AG09319 (cell line): ENCODE data around the gene MRPL28.
"Not testable (repeated sequence)": the region's sequence is repeated elsewhere in the genome, so short reads cannot be mapped to it uniquely, and the experiment has no call there.

Experiments used
- DNase-seq: peaks from one replicate; pipeline ENCODE4 v3.0.0-alpha.2; 2010; ENCODE audit warnings: low read depth; ENCODE audit errors: extremely low read depth
- CTCF ChIP-seq: IDR thresholded peaks from 2 replicates; pipeline ENCODE4 v1.5.1; 2011; ENCODE audit warnings: low read depth, mild to moderate bottlenecking, inconsistent platforms, low read length, moderate library complexity

Gene MRPL28

GRCh38 chr16:363766-364490, 6.4 kb downstream of the MRPL28 start:
- TF ChIP-seq CTCF = no peak
- DNase-seq = no peak

- no peak for DNase-seq
- TF ChIP-seq CTCF = no peak
Measured at GRCh38 chr16:363110-363765, 7.1 kb downstream of the MRPL28 start.

- DNase-seq = not testable (repeated sequence)
Measured at GRCh38 chr16:362702-362999, 7.7 kb downstream of the MRPL28 start.

GRCh38 chr16:361872-362701, 8.3 kb downstream of the MRPL28 start:
- TF ChIP-seq CTCF = peak; percentile 79
- DNase-seq = peak; percentile 34

GRCh38 chr16:361341-361871, 8.9 kb downstream of the MRPL28 start:
- TF ChIP-seq CTCF = no peak
- no peak for DNase-seq

GRCh38 chr16:360698-361336, 9.5 kb downstream of the MRPL28 start:
- TF ChIP-seq CTCF = no peak
- no peak for DNase-seq

- no peak for DNase-seq
- no peak for TF ChIP-seq CTCF
Measured at GRCh38 chr16:359871-360697, 10.3 kb downstream of the MRPL28 start.
